Stimulated activated CD8-positive, alpha-beta memory T cell treated with anti-CD3 and anti-CD28 coated beads, Interleukin-4, amount 100 ng/mL, for 24 hours (primary cell): ENCODE data around the gene ISY1.
"Not testable (repeated sequence)": the region's sequence is repeated elsewhere in the genome, so short reads cannot be mapped to it uniquely, and the experiment has no call there.

Source experiments
- DNase-seq: peaks from one replicate; pipeline ENCODE4 v3.0.0-alpha.2; 2020; ENCODE audit warnings: low read depth

ISY1 gene

DNA sequence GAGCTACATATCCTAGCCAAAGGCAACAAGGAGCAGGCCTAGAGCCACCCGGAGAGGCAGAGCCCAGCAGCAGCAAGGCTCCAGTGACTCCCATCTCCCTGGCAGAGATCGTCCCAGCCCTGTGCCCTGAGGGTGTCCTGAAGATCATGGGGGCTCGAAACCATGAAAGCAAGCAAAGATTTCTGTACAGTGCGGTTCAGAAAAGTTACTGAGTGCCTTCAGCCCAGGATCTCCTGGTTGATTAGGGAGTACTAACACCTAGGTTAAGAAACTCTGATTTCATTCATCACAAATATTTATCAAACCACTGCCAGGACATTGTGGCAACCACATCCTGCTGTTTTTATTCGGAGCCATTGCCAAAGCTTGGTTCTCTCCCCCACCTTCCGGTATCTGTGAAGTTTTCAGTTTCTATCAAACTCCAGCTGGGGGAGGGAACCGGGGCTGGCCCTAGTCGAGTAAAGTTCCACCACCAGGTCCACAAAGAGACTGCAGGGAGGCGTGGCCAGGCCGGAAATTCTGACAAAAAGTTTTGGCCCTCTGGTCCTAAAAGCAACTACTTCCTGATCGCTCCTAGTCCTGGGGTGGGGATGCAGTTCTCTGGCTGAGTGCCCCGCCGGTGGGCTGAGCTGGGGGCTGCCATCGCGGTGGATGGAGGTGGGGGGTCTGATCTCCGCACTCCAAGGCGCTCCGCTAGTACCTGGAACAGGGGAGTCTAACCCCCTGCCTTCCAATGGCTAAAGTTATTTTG, 40.4 kb downstream of the ISY1 start:
- DNase-seq = peak; percentile 86

GRCh38 chr3:129119365-129120100, 41.3 kb downstream of the ISY1 start:
- DNase-seq = no peak

DNA sequence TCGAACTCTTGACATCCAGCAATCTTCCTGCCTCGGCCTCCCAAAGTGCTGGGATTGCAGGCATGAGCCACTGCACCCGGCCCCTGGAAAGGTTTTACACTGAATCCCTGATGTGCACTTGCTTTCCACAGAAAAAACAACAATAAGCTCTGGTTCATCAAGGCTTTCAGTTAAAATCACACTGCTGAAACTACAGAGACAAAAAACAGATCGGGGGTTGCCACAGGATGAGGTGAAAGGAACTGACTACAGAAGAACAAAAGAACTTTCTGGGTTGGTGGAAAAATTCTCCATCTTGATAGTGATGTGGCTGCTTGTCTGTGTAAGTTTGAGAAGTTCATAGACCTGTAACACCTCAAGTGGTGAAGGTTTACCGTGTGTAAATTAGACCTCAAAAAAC, 42.1 kb downstream of the ISY1 start:
- DNase-seq = no peak

DNA sequence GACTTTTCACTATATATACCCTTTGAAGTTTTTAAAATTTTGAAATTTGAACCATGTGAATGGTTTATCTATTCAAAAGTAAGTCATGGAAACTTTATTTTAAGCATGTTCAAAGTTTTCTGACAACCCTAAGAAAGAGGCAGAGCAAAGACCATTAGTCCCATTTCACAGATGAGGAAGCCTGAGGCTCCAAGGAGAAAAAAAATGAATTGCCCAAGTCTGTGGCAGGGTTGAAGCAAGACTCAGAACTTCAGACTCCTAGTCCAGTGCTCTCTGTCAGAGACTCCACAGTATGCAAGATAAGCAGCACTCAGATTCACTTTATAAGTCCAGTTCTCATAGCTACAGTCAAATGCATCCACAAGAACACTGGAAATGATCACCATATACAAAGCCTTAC, 43.7 kb downstream of the ISY1 start:
- no peak for DNase-seq

GRCh38 chr3:129116482-129116946, 44.3 kb downstream of the ISY1 start:
- DNase-seq = no peak

- no peak for DNase-seq
These were observed 46.4 kb downstream of the ISY1 start for GRCh38 chr3:129114455-129114854.

- no peak for DNase-seq
These were observed 48.4 kb downstream of the ISY1 start for GRCh38 chr3:129112308-129113052.

DNA sequence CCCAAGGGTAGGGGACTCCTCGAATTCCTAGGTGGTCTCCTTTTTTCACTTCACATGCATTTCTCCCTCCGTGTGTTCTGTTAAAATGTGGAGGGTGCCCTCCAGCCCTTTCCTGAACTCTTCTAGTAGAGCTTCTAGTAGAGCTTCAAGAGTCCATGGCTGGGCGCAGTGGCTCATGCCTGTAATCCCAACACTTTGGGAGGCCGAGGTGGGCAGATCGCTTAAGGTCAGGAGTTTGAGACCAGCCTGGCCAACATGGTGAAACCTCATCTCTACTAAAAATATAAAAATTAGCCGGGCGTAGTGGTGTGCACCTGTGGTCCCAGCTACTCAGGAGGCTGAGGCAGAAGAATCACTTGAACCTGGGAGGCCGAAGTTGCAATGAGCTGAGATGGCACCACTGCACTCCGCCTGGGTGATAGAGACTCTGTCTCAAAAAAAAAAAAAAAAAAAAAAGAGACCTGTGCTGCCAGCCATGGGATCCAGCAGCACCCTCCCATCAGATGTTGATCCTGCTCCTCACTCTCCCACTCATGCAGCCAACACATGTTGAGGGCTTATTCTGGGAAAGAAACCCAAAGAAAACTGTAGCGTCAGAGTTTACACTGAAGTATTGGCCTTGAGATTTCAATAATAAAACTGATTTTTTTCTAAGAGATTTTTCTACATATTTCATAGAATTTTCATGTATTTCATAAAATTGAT, 49.6 kb downstream of the ISY1 start:
- not testable (repeated sequence) for DNase-seq

- no peak for DNase-seq
These were observed 53.1 kb downstream of the ISY1 start for GRCh38 chr3:129107793-129108192.

DNA sequence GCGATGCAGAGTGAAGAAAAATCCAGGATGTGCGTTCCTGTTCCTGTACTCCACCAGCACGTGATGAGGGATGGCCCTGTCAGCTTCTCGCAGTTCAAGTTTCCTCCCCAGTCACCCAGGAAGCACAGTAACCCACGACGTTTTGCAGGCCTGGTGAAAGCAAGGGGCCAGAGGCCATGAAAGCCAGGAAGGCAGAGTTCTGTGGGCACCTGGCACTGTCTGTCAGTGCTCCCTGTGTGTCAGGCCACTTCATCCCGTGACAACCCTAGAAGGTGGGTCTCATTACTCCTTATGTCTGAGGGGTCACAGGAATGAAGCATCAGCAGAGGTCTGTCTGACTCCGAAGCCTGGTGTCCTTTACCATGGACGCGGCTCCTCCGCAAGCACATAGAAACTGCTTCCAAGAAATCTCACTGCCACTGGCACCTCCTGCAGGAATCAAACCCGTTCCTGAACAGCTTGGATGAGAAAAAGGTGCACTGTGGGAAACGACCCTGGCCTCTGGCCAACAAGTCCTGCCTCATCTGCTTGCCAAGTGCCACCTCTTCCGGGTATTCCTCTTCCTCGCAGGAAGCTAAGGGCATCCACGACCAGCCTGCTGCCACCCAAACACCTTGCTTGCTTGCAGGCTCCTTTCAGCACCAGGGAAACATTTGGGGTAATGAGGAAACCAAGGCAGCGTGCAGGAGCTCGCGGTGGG, 53.8 kb downstream of the ISY1 start:
- no peak for DNase-seq

DNA sequence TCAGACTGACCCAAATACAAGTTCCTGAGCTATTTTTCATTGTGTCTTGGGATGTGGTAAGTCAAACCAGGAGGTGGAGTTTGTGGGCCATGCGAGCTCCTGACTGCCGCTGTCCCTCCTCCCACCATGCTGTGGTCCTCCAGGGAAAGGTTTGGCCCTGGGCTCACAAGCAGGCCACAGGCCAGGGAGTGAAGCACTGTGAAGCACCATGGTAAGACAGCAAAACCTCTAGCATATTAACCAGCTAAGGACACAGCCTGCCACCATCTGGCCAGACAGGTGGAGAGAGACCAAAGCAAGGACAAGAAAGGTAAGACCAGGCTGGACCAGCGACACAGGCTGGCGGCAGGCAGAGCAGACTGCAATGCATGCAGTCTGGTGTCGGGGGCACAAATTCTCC, 54.5 kb downstream of the ISY1 start:
- DNase-seq = no peak

DNA sequence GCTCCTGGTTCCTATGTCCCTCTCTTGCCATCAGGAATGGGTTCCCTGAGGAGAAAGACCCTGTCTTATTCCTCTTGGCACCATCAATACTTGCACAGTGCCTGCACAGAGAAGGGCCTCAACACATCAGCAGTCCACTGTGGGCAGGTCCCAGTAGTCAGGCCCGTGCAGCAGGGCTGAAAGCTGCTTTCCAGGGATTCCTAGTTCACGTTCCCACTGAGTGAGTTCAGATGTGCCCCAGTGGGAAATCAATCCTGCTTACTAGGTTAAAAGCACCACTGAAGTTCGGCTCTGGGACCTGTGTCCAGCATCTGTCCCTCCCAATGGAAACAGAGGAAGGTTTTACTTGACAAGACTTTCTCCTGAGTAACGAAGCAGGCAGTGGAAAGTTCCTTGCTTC, 55.0 kb downstream of the ISY1 start:
- no peak for DNase-seq

DNA sequence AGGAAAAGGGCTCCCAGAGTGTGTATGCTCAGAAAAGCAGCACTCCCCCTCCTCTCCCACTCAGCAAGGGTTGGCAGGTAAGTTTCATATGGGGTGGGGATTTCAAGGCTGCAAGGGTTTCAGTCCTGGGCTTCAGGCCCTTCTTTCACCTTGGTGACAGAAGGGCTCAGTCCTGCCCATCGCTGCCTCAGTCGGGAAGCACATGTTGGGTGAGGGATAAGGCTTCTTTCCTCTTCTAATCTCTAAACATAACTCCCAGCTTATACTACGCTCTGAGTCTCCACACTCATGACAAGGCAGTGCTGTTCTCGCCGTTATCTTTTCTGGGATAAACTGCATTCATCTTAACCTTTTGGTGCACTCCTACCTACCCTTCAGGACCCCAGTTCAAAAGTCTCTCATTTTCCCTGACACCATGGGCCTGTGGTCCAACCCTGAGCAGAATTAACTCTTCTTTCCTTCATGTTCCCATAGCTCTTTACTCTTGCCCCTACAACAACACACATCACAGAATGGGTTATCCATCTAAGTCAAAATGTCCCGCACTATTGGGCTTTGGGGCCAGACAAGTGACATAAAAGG, 56.3 kb downstream of the ISY1 start:
- no peak for DNase-seq

DNA sequence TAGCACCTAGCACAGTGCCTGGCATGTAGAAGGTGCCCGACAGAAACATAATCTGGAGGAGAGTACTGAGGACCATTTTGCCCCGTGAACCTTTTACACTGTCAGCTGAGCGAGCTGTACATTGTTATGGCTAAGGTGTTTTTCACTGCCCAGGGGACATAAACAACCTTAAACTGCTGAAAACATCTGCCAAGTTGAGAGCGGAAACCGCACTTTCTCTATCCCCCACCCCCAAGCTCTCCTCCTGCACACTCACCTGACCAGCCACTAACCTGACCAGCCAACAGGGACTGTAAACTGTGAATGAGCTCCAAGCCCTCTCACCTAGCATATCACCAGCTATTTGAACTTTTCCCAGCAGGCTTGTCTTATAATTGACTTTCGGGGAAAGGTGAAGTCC, 56.8 kb downstream of the ISY1 start:
- no peak for DNase-seq

DNA sequence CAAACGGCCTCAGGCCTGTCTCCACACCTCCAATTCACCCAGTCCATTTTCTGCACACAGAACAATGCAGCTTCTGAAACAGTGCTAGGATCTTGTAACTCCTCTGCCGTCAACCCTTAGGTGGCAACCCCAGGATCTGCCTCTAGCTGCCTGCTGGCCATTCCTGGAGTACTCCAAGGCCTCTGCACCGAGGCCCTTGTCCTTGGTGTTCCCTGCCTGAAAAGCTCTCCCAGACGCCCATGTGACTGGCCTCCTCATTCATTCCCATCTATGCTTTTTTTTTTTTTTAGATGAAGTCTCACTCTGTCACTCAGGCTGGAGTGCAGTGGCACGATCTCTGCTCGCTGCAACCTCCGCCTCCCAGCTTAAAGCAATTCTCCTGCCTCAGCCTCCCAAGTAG, 57.6 kb downstream of the ISY1 start:
- DNase-seq = no peak

DNA sequence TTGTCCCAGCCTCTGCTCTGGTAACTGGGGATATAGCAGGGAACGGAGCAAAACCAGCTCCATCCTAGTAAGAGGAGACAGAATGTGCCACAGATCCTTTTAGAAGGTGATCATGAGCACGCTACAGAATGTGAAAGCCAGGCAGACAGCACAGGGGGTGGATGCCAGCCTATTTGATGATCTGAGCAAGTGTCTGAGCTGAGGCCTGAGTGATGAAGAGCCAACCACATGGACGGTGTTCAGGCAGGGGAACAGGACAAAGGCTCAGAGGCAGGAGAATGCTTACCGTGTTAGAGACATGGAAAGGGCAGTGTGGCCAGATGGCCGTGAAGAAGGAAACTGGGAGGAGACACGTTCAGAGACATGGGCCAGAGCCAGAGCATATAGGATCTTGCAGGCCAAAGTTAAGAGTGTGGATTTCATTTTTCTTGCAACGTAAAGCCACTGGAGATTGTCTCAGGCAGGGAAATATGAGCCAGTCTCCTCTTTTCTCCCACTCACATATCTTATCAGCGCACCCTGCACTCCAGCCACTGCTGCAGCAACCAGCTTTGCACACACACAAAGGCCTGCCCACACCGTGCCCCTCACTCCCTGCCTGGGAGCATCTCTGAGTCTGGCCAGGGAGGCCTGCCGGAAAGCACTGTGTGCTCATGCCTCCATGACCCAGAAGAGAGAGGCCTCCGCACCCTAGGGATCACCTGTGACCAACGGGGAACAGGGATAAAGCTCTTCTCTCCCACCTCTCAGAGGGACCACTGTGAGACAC, 59.3 kb downstream of the ISY1 start:
- no peak for DNase-seq

- DNase-seq = no peak
These were observed 60.6 kb downstream of the ISY1 start for GRCh38 chr3:129100274-129100673.

DNA sequence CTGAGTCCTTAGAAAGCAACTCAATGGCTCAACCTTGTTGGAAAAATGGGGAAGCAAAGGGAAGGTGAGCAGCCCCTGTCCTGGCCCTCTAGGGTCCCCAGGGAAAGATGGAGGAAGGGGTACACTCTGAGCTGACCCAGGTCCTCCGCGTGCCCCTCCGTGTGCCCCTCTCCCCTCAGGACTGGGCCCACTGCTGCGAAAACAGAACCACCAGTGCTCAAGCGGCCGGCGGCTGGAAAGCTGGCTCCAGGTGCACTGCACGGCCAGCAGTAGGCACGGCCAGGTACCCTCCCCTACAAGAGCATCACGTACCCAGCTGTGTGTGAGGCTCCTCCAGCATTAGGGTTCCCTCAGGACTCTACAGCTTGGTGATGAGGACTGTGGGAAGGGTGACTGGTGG, 65.6 kb downstream of the ISY1 start:
- no peak for DNase-seq

GRCh38 chr3:129088312-129088711, 72.6 kb downstream of the ISY1 start:
- DNase-seq = not testable (repeated sequence)

DNA sequence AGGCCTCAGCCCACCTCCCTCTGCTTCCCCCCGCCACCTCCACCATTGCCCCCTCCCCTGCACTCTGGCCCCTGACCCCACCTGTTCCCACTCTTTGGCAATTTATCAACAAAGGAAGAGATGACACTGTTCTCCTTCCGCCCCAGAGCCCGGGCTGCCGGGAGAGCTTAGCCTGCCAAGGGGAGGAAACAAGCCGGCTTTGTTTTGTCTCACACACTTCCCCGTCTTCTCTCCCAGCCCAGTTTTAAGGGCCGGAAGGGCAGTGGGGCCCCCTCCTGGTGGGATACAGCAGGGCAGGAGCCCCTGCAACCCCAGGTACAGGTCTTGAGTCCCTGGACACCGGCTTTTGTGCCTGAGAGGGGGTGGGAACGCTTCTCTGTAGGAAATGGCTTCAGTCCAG, 73.0 kb downstream of the ISY1 start:
- DNase-seq = not testable (repeated sequence)
